GM12878 (cell line): Measurements from ENCODE around the gene FIG4.

ENCODE experiments used
- JUNB ChIP-seq: IDR thresholded peaks from 2 replicates; pipeline ENCODE4 v1.6.1; 2016; ENCODE audit warnings: antibody characterized with exemption, mild to moderate bottlenecking
- NBN ChIP-seq: fragments of 450-650 bp; IDR thresholded peaks from 2 replicates; pipeline ENCODE4 v1.6.1; 2016
- RFX5 ChIP-seq: IDR thresholded peaks from 2 replicates; pipeline ENCODE4 v1.6.1; 2011; ENCODE audit warnings: low read depth, low read length, improper control_type of control experiment
- SP1 ChIP-seq: IDR thresholded peaks from one replicate; pipeline ENCODE4 v1.6.1; 2011; ENCODE audit warnings: low read depth, low read length
- TARDBP ChIP-seq: IDR thresholded peaks from 2 replicates; pipeline ENCODE4 v1.6.1; 2016; ENCODE audit warnings: borderline replicate concordance
- TCF12 ChIP-seq: IDR thresholded peaks from 2 replicates; pipeline ENCODE4 v1.6.1; 2011; ENCODE audit warnings: low read depth, mild to moderate bottlenecking, low read length
- YY1 ChIP-seq: IDR thresholded peaks from 2 replicates; pipeline ENCODE4 v1.6.1; 2011; ENCODE audit warnings: low read depth, mild to moderate bottlenecking, low read length
- TF ChIP-seq, protein P1 (sequence below): IDR thresholded peaks from 2 replicates; pipeline ENCODE4 v1.6.1; 2012; ENCODE audit warnings: low read depth, low read length, improper control_type of control experiment
- TF ChIP-seq, protein P2 (sequence below), 3 experiments: IDR thresholded peaks in 2 of 3; conservative IDR thresholded peaks in 1 of 3; 2 replicates each; pipeline ENCODE4 v1.5.1; 2011; ENCODE audit warnings: low read depth in 3 of 3, low read length in 3 of 3, mild to moderate bottlenecking in 3 of 3, control low read depth in 2 of 3, moderate library complexity in 2 of 3, inconsistent platforms in 1 of 3, mixed read lengths in 1 of 3; ENCODE audit not compliant: control insufficient read depth in 2 of 3, insufficient read depth in 1 of 3; ENCODE audit errors: extremely low read depth in 1 of 3
- TF ChIP-seq, protein P3 (sequence below): IDR thresholded peaks from 2 replicates; pipeline ENCODE4 v1.6.1; 2011; ENCODE audit warnings: mild to moderate bottlenecking, low read depth, low read length, moderate library complexity; ENCODE audit not compliant: insufficient replicate concordance

DNA sequence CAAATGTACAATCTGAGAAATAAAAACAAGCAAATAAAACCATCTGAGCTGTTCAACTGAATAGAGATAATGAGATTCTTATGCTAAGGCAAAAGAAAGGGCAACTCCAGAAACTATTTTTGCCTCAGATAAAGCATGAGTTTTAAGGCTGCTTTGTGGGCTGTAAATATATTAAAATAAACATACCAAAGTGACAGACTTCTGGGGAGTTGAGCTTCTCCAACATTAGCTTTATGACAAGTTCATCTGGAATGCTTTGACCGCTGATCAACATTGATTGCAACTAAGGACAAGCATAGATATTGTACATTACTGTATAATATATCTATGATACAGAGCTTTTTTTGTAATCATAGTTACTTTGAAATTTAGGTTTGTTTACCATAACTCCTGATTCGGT is 19.4 kb upstream of the FIG4 start:
- TF ChIP-seq SP1: no peak
- TF ChIP-seq, protein P1, sequence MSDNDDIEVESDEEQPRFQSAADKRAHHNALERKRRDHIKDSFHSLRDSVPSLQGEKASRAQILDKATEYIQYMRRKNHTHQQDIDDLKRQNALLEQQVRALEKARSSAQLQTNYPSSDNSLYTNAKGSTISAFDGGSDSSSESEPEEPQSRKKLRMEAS: no peak
- TF ChIP-seq, protein P2, sequence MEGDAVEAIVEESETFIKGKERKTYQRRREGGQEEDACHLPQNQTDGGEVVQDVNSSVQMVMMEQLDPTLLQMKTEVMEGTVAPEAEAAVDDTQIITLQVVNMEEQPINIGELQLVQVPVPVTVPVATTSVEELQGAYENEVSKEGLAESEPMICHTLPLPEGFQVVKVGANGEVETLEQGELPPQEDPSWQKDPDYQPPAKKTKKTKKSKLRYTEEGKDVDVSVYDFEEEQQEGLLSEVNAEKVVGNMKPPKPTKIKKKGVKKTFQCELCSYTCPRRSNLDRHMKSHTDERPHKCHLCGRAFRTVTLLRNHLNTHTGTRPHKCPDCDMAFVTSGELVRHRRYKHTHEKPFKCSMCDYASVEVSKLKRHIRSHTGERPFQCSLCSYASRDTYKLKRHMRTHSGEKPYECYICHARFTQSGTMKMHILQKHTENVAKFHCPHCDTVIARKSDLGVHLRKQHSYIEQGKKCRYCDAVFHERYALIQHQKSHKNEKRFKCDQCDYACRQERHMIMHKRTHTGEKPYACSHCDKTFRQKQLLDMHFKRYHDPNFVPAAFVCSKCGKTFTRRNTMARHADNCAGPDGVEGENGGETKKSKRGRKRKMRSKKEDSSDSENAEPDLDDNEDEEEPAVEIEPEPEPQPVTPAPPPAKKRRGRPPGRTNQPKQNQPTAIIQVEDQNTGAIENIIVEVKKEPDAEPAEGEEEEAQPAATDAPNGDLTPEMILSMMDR (IDR thresholded peaks at IDR 0.05 in 2 of 3, conservative IDR thresholded peaks at IDR 0.05 in 1 of 3; ENCODE audit: control insufficient read depth in 2 of 3, extremely low read depth in 1 of 3, insufficient read depth in 1 of 3, low read depth in 3 of 3, low read length in 3 of 3): no peak
- no peak for TF ChIP-seq TARDBP
- TF ChIP-seq RFX5: no peak
- TF ChIP-seq, protein P3, sequence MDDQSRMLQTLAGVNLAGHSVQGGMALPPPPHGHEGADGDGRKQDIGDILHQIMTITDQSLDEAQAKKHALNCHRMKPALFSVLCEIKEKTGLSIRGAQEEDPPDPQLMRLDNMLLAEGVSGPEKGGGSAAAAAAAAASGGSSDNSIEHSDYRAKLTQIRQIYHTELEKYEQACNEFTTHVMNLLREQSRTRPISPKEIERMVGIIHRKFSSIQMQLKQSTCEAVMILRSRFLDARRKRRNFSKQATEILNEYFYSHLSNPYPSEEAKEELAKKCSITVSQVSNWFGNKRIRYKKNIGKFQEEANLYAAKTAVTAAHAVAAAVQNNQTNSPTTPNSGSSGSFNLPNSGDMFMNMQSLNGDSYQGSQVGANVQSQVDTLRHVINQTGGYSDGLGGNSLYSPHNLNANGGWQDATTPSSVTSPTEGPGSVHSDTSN: no peak
- no peak for TF ChIP-seq TCF12
- no peak for TF ChIP-seq NBN
- no peak for TF ChIP-seq JUNB
- no peak for TF ChIP-seq YY1
